HG03439 (cell line): ENCODE measurements around the gene STAT6.

Experiments used
- ATAC-seq: cut with Tn5 transposase; IDR thresholded peaks from one replicate; pipeline ENCODE4 v1.9.1; 2021; ENCODE audit warnings: mild to moderate bottlenecking, moderate library complexity; ENCODE audit not compliant: unreplicated experiment

Gene STAT6

GRCh38 chr12:57051011-57051410 is 60.2 kb downstream of the STAT6 start:
- ATAC-seq, result no peak

- ATAC-seq, result no peak
These were observed 61.3 kb downstream of the STAT6 start, which contains the start of gene MYO1A for GRCh38 chr12:57049890-57050289. TSS of gene MYO1A (minus strand) at chr12:57050129. CDS start at chr12:57048323, 1,806 bp downstream.

DNA sequence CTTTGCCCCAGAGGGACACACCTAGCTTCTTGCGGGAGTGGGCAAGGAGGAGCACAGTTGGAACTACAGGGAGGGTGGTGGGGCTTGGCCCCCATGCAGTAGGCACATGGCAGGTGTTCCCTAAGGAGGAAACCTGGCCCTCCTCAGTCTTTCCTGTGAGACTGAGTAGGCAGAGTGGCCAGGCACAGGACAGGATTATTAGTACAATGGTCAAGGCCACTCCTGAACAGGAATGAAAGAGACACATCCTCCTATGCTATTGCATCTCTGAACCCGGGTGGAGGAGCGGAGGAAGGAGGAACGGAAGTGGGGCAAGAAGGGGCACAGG is 62.1 kb downstream of the STAT6 start:
- ATAC-seq, result no peak

DNA sequence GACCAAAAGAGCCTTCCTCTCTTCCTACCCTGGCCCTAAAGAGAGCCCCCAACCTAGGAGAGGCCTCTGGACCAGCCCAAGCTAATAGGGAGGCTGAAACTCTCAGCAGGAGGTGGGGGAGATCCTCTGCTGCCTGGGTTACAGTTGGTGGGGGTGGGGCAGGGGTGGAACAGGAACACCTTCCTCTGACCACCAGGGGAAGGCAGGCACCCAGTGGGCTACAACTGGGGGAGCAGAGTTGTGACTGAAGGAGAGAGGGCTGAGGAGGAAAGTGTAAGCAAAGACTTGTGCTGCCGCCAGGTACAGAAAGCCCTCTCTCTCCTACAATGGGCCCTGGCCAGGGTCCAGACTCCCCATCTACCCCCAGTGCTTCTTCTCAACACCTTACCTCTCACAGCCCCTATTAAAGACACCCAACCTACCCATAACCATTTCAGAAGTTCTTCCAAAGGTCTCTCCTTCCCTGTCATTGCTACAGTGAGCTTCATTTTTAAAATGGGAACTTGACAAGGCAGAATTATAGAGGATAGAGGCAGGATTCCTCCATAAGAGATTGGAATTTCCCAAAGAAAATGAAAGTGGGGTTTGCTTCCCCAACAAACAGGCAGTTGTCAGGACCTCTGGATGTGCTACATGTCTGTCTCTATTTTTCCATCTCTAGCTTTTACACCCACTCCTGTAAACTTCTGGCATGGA is 62.6 kb downstream of the STAT6 start:
- no peak for ATAC-seq

DNA sequence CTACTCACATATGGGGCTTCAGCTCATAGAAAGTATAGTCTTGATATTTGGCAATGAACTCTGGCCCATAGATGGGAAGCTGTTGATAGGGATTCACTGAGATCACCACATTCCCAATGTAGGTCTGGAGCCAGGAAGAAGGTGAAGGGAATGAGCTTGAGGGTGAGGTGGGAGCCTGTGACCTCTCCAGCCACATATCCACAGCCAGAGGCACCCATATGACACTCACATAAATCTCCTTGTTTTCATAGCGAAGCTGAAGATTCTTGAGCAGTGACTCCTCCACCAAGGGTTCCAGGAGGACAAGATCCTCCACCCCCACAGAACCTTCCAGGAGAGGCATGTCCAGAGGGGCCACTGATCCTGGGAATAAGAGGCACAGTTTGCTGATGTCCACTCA is 63.2 kb downstream of the STAT6 start:
- ATAC-seq, result no peak

DNA sequence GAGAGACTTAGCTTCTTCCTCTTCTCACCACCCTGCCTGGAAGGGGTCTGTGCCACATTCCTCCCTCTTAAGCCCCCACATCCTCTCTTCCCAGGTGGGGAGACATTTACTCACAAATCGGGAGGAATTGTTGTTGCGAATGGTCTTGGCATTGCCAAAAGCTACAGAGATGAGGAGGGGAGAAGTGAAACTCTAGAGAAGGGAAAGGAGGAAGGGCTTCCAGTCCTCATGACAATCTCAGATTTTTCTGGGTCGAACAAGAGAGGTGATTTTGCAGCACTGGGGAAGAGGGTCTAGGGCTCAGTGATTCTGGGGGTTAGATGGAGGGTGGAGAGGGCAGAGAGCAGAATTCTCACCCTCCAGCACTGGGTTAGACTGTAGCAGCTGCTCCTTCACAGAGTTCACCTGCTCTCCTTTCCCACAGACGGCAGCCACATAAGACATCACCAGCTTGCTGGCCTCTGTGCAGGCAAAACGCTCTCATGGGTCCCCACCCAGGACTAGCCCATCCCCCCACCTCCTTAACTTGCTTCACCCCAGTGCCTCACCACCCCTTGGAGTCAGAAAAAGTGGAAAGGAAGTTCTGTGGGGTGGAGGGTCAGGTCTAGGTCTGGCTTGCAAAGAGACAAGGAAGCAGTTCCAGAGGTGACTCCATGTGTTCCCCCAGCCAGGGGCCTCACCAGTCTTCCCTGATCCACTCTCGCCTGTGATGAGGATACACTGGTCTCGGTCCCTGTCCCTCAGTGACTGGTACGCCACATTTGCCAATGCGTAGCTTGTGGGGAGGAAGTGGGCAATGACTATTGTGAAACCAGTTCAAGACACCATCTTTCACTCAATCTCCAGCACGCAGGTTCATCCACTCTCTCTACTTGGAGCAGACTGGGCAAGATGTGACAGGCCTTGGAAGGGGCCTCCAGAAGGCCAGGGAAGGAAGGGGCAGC is 63.9 kb downstream of the STAT6 start:
- no peak for ATAC-seq

DNA sequence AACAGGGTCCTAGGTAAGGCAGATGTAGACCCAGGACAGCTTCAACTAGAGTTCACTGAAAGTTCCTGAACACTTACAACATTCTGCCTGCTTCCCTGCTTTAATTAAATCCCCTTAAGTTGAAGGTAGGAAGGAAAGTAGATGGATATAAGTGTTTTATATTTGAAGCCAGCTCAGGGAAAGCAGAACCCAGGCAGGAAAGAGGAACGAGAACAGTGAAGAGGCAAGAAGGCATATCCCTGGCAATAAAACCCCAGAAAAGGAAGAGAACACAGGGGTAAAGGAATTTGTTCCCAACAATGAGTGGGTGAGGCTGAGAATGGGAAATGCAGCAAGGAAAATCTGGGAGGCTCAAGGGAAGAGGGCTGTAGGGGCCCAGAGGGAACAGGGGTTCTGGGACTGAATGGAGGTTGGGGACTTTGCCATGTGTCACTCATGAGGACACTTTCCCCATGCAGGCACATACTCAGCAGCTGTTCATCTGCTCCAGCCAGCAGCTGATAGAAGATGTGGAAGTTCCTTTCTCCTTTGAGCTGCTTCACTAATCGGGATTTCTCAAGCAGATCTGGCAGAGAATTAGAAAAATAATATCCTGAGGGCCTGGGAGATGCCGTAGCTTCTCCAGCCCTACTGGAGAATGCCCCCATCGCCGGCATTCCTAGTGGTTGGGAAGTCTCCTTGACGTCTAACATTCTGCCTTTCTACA is 64.9 kb downstream of the STAT6 start:
- no peak for ATAC-seq
